ENCODE measurements around the gene G6PC3.
"Not testable (repeated sequence)": the region's sequence is repeated elsewhere in the genome, so short reads cannot be mapped to it uniquely, and the experiment has no call there.

The G6PC3 gene

DNA sequence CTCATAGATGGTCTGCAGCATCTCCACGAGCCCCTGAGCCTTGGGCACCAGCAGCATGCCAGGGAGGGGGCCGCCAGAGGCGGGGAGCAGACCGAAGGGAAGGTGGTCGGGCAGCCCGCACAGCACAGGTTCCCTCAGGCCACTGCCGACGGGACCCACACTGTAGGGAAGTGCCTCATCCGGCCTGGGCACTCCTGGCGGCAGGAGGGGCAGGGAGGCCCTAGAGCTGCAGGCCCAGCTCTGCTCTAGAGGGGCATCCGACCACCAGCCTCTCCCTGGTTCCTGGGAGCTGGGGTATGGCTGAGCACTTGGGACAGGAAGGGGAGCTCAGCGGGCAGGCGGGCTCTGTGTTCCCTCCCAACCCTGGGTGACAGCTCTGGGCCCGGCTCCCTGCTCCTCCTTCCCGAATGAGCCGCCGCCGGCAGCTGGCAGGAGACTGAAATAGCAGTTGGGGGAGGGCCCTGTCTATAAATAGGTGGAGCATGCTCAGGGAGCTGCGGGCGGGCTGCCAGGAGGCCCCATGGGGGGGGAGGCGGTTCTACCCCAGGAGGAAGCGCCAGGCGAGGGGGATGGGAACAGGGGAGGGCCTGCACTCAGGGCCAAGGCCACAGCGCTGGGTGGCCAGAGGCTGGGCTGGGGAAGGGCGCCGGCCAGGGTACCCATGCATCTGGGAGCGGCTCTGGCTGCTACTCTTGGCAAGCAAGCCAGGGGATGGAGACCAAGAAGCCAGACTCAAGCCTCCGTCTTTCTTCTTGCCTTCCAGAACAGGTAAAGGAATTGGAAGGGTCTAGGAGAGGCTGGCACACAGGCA, 40.5 kb downstream of the G6PC3 start:
- peak; percentile 34 for DNase-seq

DNA sequence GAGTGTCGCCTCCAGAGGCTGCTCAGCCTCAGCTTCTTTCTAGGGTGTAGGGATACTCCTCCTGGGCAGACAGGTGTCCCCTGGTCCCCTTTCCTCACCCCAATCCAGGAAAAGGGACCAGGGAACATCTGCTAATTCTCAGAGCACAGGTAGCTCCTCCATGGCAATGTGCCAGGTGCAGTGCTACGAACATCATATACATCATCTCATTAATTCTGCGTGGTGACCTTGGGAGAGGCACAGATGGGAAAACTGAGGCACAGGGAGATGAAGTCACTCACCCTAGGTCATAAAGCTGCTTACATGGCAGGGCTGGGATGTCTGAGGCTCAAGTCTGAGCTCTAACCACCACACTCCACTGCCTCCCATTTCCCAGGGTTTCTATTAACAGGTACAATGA, 41.2 kb downstream of the G6PC3 start:
- DNase-seq: no peak

DNA sequence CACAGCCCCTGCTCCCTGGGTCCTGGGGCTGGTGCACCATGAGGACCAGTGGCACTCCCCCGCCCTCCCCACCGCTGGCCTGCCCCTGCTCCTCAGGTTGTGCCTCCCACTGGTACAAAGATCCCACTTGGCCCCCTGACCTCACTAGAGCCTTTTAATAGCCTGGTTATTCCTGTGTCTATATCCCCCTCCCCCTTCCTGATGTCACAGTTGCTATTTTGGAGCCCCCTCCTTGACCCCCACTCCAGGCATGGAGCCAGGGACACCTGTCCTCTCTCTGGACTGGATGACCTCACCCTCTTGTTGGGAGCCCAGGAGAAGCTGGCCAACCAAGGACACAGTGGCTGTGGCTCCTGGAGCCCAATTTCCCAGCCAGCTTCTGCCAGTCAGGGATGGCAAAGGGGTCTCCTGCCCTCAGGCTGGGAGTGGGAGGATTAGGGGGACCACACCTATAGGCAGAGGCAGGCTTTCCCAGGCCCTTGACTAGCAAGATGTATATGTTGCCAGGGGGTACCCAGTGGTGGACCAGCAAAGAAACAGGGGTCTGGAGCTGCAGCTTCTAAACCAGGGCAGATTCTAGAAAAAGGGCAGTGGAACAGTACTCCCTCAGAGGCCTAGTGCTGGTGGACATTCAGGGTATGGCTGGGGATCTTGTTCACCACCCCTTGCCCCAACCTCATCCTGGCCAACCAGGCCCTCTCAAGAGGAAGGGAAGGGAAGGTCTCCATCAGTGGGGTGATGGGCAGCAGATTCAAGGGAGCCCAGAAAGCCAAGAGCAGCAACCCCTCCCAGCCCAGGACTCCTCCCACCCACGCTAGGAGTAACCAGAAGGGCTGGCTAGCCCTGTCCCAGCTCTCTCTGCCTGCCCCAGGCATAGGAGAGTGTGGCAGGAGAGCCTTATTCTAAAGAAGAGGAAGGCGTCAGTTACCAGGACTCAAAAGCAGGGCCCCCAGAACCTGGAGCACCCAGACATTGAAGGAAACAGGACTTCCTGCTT, 42.0 kb downstream of the G6PC3 start:
- DNase-seq: no peak

DNA sequence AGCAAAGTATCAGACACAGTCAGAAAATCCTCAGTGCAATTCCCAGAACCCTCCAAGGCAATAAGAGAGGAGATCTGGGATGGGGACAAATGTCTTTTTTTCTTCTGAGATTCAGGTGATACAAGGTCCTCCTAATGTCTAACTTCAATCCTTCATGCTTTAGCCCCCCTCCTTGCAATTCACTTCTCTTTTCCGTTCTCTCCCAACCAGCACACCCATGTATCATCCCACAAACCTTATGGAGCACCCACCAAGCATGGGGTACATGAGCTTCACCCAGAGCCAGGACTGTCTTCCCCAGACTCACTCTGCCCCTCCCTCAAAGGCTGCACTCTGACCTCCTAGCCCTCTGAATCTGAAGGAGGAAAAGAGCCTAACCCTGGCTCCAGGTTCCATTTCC, 42.8 kb downstream of the G6PC3 start:
- DNase-seq: no peak

DNA sequence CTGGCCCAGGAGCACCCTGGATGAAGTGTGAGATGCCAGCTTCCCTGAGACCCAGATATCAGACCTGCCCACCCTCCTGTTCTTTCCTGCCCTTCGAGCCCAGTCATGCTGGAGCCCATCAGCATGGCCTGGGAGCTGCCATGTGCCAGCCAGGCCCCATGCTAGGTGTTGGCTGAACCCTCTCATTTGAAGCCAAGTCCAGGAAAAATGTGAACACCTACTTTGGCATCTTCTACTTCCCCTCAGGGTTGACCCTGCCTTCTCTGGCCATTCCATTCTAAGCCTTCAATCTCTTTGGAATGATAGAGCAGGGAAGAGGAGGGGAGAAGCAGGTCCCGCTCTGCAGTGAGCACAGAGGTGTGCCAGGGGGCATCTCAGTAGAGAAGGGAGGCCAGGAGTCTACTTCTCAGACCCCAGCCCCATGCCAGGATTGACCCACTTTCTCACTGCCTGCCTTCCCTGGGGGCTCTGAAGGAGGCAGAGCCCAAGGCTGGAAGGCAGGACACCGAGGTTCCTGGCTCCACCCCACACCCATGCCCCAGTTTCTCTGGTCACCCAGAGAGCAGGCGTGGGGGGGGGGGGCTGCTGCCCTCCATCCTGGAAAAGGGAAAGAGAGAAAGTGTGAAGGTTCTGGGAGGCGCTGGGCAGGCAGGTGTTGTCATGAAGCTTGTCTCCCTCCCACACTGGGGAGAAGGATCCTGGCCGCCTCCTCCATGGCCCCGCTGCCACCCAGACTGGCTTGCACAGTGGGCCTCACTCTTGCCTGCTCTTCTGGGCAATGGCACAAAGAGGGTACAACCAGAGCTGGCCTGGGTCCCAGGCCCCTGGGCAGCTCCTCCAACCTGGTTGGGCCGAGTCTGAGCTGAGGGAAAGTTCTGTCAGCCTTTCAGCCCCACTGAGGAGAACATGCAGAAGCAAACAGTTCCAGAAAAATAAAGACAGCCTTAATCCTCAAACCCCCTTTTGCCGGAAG, 43.6 kb downstream of the G6PC3 start:
- DNase-seq: no peak

DNA sequence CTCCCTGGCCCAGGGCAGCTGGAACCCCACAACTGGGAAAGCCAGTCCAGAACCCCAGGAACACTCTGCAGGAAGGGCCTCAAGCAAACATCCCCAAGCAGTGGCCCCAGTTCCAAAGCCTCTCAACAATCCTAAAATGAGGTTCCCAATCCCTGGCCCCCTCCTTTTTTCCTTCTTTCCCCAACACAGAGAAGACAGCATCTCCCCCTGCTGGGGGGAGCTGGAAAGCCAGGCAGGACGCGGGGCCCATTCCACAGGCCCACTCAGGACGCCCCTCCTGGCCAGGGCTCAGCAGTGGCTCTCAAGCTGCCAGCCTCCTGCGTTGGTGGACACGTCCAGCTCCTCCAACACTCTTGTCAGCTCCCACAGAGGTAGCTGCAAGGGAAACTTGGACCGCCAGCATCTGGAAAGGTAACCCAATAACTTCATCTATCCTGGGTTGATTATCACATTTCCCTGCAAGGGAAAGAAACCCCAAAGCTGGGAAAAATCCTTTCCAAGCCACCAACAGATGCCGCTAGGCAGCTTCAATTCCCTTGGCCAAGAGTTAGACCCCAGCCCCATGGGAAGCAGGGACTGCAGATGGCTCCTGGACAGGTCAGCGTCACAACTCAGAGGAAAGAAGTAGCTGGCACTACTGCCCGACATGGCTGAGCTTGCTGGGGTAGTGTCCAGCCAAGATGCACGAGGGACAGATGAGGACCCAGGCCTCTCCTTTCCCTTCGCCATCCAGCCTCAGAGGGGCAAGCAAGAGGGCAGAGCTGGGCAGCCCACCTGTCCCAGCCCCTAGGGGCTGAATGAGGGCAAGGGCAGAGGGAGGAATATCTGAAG, 45.3 kb downstream of the G6PC3 start:
- no peak for DNase-seq

DNA sequence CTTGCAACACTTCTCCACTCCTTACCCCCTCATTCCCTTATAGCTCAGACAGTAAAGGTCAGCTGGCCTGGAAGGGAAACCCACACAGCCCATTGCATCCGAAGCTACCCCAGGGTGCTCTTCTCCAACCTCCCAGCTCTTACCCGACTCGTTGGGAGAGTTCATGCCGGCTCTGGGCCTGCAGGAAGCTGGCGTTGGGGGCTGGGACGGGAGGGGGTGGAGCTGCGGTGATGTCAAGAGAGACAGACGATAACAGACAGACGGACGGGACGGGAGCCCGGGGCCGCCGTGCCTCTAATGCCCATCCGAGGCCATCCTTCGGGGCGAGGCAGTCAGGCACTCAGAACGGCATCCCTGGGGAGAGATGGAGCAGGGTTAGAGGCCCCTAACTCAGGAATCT, 46.8 kb downstream of the G6PC3 start:
- no peak for DNase-seq

DNA sequence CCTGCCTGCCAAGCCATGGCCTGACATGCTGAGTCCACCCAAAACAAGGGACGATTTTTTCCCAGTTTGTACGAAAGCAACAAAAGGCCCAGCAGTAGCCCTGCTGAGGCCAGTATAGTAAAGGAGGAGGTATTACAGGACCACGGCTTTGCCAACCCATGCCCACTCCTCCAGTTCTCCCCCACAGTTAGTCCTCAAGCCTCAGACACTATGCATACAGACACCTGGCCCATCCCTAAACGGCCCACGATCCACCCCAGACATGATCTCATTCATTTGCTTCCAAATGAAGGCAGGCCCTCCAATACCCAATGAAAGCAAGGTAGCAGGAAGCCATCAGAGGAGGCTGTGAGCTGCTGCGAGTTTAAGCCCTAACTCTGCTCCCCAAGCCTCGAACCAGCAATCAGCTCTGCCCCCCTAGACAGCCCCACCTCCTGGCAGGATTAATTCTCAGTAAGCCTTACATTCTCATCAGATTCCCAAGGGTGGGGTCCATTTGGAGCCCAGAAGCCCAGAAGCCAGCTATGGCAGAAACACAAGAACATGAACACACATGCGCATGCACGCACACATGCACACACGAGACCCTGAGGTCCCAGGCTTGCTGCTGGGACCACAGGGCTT, 48.0 kb downstream of the G6PC3 start:
- DNase-seq: no peak

DNA sequence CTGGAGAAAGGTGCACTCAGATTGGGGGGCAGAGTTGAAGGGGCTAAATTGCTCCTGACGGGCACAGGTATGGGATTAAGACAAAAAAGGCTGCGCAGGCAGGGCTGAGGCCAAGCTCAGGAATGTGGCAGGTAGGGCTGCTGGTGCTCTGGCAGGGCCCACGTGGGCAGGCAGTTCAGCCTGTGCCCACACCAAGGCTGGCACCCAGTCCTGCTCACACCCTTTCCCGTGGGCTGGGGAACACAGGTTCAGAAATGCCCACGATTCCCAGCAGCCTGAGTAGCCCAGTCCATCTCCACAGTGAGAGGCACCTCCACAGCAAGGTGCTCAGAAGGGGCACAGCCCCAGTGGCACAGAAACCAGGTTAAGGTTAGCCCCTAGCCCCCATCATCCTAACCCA, 48.5 kb downstream of the G6PC3 start:
- DNase-seq: no peak

DNA sequence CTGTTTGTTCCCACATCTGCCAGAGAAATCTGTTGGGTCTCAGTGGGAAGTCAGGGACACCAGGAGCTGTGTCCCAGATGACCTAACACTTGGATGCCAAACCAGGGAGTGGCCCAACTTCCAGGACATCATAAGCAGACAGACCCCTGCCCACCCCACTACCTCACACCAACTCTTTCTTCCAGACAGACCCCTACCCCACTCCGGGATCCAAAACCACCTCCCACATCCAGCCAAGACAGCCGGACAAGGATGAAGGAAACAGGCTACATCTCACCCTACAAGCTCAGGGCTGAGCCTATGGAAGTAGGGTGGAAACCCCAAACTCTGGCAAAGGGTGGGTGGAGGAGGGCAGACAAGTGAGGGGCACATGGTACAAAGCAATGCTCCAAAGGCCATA, 49.3 kb downstream of the G6PC3 start:
- DNase-seq: no peak

DNA sequence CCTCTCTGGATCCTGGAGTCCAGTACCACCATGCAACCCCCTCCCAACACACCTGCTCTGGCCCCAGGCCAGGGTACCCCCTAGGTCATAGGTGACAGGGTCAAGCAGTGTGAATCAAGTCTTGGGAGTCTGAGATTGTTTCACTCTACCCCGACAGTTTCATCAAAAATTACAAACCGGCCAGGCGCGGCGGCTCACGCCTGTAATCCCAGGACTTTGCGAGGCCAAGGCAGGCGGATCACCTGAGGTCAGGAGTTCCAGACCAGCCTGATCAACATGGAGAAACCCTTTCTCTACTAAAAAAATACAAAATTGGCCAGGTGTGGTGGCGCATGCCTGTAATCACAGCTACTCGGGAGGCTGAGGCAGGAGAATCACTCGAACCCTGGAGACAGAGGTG, 49.7 kb downstream of the G6PC3 start:
- not testable (repeated sequence) for DNase-seq

DNA sequence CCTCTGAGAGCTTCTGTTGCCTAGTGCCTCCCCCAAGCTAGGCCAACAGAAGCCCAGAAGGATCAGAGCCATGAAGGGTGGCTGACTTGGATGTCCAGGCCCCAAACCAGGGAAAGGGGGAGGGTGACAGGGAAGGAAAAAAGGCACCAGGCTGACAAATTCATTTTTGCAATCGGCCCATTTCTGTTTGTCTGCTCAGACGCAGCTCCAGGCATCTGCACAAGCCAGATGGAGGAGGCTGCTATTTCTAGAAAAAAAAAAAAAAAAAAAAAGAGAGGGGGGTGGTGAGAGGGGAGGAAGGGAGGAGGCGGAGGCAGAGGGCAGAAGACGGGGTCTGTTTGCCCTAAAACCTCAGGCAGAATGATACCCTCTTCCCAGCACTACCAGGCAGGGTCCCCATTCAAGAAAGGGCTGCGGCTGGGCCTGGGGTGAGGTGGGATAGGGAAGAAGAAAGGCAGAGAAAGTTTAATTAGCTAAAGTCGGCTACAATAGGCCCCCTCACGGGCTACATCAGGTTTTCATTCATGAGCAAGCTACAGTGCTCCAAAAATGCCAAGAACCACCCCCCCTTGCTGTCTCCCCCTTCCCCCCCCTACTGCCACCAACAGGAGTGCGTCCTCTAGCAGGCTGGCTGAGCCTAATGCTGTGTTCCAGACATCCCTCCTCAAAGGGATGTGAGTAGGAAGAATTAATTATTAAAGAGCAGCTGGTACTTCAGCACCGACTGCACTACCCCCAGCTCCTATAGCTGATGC, 50.5 kb downstream of the G6PC3 start:
- DNase-seq: no peak

DNA sequence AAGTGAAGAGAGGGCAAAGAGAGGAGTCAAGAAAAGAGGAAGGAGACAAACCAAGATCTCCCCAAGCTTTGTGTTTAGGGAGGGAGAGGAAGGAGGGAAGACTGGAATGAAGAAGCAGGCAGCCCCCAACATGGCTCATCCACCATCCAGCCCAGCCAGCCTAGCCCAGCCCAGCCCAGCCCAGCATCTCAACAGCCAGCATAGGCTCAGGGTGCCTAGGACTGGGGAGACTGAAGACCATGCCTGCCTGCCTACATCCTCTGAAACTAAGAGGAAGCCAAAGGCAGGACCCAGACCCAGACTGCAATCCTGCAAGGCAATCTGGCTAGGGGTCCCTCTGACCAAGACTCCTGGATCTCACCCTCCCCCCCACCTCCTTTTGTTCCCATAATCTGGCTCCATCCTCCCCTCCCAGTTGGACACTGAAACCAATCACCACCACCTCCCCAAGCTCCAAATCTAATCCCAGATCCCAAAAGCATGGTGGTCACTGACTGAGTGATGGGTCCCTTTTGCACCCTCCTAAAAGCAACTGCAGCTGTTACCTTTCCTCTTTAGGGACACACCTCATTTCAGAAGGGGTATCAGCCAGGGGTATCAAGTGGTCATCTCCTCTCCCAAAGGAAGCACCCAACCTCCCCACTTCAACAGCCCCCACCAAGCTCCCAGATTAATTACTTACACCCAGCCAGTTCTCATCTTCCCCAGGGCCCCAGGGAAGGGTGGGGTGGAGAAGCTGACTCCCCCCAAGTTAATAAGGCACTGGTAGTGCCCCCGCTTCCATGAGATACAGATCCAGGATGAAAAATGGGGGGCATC, 51.7 kb downstream of the G6PC3 start:
- DNase-seq: no peak

DNA sequence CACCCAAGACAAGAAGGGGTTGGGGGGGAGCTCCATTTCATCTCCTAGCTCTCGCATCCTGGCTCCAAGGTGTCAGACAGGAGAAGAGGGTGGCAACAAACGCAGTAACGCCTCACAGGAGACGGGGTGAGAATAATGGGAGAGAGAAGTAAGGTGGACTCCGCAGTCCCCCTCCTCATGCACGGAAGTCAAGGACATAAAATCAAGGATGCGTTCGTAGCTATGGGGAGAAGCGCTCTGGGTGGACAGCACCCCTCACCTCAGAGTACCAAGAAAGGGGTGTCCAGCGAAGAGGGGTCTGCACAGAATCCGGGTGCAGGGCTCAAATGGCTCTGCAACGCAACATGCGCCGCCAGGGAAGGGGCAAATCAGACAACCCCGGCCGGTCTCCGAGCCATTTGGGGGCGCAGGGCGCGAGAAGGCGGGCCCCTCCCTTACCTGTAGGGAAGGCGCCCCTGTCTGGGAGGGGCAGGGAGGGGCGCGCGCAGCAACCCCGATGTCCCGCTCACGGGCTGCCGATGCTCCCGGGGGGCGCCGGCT, 52.4 kb downstream of the G6PC3 start:
- DNase-seq: no peak

DNA sequence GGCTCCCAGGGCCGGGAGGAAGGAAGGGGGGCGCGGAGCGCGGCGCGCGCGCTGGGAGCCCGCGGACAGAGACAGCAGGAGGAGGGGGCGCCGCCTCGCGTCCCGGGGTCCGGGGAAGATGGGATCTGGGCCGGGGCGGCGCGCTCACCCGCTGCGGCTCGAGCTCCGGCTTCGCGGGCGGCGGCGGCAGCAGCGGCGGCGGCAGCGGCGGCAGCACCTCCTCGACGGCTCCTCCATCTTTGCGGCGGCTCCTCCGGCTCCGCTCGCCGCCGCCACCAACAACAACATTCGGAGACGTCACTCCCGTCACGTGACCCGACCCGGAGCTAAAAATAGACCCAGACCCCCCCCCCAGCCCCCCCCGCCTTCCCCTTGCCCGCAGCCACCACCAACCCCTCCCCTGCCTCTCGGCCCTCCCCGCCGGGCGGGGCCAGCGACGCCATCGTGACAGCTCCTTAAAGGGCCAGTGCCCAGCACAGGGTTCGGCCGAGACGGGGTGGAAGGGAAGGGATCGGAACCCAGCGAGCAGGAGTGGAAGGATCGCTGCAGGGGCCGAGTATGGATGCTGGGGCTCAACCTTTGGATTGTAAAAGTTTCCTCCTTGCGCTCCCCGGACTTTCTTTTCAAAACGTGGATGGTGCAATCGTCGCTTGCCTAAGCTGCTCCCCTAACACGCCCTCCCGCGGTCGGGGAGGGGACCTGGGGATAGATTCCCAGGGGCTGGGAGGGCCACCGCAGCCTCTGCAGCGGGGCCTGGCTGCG, 53.0 kb downstream of the G6PC3 start, which contains the start of gene HDAC5:
Gene HDAC5, minus strand, starts transcription at position 286 of the 762 bp plus-strand sequence. CDS start 6,126 bp downstream, outside the sequence.
- peak; percentile 81 for DNase-seq

DNA sequence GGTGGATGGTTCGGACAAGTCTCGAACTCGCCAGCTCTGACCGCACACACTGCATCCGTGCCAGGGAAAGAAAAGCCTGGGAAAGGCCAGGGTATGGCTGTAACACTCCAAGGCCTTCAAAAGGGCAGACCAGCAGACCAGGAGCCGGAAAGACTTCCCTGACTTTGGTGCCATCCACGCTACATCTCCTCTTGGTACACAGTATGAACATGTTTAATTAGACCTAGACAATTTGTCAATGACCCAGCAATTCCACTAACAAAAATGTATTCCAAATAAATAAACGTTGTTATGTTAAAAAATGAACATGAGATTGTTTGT, 53.5 kb downstream of the G6PC3 start:
- DNase-seq: no peak

Measured in NCI-H1048 (cell line).